Suppressor macrophage treated with lipopolysaccharide for 1 hour (primary cell): Measurements from ENCODE around the gene MAP4K3.

Experiments used
- DNase-seq, 3 donors: peaks; one replicate each; pipeline ENCODE4 v3.0.0-alpha.2; 2020 to 2022

MAP4K3 gene

GRCh38 chr2:39436592-39437521, at the start of gene MAP4K3:
Gene MAP4K3 (minus strand): TSS chr2:39437285. CDS start chr2:39436987, 298 bp downstream.
- peak; percentile 95 to 97 (median 95) for DNase-seq

- no peak for DNase-seq
Measured at GRCh38 chr2:39486071-39486470, 49.0 kb upstream of the MAP4K3 start.

DNA sequence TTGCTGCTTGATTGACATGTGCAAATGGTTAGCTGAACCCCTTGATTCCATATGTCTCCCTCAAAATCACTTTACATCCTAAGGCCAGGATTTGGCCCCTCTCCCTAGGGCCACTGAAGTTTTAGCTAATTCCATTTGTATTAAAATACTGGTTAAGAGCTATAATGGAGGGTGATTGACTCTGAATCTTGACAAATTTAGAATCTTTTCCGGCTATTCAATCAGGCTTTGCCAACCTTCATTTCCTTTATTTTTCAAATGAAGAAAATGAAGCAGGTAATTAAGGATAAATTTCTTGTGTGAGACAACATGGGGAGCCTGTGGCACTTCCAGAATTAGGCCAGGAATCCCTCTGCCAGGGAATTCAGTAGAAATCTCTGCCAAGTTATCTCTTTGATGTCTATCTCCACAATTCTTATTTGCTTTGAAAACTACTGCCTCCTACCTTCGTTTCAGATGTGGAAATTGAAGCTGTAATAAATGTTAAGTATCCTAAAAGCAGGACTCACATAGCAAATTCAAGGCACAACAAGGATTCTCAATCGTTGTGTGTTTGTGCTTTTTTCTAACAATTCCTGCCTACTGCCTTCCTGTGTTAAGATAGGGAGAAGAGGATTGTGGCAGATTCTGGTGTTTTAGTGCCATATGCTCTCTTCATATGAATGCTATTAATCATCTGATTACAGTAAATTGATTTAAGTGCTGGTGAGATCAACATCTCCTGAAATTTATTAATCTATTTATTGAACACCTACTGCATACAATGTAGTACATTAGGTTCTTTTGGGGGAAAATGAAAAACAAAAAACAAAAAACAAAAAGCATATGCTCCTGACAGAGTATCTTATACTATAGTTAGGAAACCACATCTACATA, 47.8 kb upstream of the MAP4K3 start:
- no peak for DNase-seq

DNA sequence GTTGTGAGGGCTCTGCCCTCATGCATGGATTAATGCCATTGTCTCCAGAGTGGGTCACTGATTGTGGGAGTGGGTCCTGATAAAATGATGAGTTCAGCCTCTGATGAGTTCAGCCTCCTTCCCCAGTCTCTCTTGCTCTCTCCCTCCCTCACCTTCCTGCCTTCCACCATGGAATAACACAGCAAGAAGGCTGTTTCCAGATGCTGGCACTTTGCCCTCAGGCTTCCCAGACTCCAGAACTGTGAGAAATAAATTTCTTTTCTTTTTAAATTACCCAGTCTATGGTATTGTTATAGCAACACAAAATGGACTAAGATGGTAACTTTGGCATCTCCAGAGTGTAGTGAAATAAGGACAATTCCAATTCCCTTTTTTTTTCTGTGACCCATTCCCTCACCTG, 47.1 kb upstream of the MAP4K3 start:
- DNase-seq = no peak

- no peak for DNase-seq
Measured at GRCh38 chr2:39483534-39483933, 46.4 kb upstream of the MAP4K3 start.

DNA sequence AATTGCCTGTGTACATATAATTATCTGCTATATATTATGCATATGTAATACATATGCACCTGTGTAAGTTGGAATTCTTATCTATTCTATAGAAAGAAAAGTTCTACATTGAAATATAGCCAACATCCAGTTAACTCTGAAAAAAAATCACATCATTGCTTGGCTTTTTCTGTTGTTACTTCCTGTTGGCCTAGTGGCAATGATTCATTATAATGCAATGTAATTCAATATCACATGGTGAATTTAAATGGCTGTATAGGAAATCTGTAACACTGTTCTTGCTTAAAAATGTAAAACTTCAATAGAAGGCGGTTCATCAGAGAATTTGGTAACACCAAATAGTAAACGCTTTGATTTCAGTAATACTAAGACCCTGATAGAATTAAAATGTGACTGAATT, 44.5 kb upstream of the MAP4K3 start:
- DNase-seq = peak; percentile 47 to 85 (median 83)

GRCh38 chr2:39479696-39480095, 42.6 kb upstream of the MAP4K3 start:
- DNase-seq = no peak

- peak in 1 of 3 donors; percentile 27 for DNase-seq
Measured at GRCh38 chr2:39479053-39479670, 42.1 kb upstream of the MAP4K3 start.

DNA sequence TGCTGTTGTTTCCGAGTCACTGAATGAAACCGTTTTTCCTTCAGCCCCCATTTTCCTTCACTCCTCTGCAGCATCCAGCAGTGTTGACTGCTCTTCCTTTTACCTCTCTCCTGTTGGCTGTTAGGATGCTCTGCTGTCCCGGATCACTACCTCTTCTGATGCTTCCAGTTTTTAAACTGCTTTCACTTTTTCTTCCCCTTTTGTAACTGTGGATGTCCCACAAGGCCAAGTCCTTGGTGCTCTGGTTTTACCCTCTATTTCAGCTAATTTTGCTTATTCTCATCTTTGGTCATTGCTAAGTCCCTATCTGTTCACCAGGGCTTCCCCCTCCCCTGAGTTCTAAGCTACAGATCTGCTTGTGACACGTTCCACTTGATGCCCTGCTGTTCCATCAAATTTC, 39.4 kb upstream of the MAP4K3 start:
- DNase-seq = peak; percentile 62 to 81 (median 66)

- no peak for DNase-seq
Measured at GRCh38 chr2:39475006-39475405, 37.9 kb upstream of the MAP4K3 start.

GRCh38 chr2:39470580-39470979, 33.5 kb upstream of the MAP4K3 start:
- no peak for DNase-seq

GRCh38 chr2:39469807-39470206, 32.7 kb upstream of the MAP4K3 start:
- peak in 2 of 3 donors; percentile 27 to 43 for DNase-seq

GRCh38 chr2:39468579-39469451, 31.7 kb upstream of the MAP4K3 start:
- DNase-seq = no peak

DNA sequence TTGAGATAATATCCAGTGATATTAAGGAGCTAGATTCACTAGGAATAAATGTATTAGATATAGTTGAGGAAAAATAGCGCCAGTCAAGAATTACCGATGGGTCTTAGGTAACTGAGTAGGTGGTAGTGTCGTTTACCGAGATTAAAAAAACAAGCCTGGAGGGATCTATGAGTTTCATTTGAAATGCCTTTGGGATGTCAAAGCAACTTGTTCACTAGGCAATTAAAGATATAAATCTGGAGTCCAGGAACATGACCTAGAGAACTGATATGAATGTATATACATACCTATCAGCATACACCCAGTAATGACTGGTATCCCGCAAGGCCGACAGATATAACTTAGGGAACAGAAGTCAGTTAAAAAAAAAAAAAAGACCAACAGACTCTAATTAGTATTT, 29.2 kb upstream of the MAP4K3 start:
- no peak for DNase-seq

GRCh38 chr2:39464864-39465263, 27.8 kb upstream of the MAP4K3 start:
- DNase-seq = peak in 1 of 3 donors; percentile 29

GRCh38 chr2:39455826-39456225, 18.7 kb upstream of the MAP4K3 start:
- DNase-seq = no peak

GRCh38 chr2:39452396-39452795, 15.3 kb upstream of the MAP4K3 start:
- no peak for DNase-seq

- no peak for DNase-seq
Measured at GRCh38 chr2:39451954-39452353, 14.9 kb upstream of the MAP4K3 start.

DNA sequence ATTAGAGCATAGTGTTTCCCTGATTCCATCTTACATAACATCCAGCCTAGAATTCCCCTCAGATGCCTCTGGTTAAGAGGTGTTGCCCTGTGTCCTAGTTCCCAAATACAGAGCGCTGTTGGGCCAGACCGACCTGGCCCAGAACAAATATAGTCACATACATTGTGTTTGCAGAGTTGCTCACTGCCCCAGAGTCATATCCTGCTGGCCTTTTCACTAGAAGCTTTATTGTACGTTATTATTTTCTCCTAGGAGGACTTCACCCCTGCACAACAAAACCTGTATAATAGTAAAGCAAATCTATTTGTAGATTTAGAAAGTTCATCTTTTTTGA, 11.1 kb upstream of the MAP4K3 start:
- no peak for DNase-seq

DNA sequence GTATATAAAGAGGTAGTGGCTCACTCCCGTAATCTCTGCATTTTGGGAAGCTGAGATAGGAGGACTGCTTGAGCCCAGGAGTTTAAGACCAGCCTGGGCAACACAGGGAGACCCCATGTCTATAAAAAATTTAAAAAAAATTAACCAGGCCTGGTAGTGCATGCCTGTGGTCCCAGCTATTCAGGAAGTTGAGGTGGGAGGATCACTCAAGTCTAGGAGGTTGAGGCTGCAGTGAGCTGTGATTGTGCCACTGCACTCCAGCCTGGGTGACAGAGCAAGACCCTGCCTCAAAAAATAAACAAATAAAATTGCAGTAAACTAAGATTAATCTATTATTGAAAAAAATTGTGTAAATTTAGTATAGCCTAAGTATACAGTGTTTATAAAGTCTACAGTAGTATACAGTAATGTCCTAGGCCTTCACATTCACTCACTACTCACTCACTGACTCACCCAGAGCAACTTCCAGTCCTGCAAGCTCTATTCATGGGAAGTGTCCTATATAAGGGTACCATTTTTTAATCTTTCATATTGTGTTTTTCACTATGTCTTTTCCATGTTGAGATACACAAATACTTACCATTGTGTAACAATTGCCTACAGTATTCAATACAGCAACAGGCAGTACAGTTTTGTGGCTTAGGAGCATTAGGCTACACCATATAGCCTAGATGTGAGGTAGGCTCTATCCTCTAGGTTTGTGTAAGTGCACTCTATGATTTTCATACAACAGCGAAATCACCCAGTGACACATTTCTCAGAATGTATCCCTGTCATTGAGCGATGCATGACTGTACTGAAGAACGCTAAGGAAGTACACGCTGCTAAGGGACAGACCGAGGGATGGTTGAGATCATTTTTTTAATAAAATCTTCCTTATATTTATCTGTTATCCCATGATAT, 10.4 kb upstream of the MAP4K3 start:
- DNase-seq = no peak

GRCh38 chr2:39445934-39446333, 8.8 kb upstream of the MAP4K3 start:
- no peak for DNase-seq
